ENCODE results near the gene BRS3.

Gene BRS3

DNA sequence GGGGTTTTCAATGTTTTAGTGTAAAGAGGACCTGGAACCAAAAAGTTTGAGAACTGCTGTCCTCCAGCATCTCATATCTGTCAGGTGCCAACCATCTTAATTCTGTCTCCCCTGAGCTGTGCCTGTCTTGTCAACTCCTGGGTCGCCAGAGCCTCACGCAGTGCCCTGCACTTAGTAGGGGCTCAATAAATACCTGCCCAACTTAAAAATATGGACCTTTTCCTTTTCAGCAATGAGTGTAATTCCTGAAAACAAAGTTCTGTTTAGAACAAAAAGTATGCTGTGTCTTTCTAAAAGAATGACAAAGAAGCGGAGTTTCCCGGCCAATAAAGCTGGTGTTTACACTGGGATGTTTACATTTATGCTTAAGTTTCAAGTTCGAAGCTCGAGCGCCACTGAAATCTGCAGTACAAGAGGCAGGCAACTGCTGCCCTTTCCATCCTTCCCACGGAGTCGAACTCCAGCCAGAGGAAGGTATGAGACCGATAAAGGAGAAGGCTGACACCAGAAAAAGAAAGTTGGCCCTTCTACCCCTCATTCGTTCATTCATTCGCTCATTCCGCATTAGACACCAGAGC is 8.5 kb downstream of the BRS3 start:
- no peak for DNase-seq

GRCh38 chrX:136496764-136497555 is 9.2 kb downstream of the BRS3 start:
- DNase-seq = peak; percentile 33

GRCh38 chrX:136497556-136498052 is 9.9 kb downstream of the BRS3 start, which contains the start of gene HTATSF1:
Gene HTATSF1 (plus strand): TSS chrX:136497592. CDS start chrX:136497685, 93 bp downstream.
- no peak for DNase-seq

DNA sequence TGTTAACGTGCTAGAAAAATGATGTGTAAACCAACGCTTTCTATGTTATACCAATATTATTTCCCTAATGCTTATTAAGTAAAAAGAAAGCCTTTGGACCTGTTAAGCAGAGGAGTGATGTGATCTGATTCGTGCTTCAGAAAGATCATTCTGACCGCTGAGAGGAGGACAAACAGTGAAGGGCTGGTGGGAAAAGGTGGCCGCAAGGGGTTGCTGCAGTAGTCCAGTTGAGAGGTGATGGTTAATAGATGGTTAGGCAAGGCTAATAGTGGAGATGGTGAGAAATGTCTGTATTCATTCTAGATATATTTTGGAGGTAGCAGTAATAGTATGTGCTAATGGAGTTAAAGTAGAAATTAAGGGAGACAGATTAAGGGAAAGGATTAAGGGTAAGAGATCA is 31.3 kb downstream of the BRS3 start:
- no peak for DNase-seq

- no peak for DNase-seq
Observed at GRCh38 chrX:136523770-136524169, 36.0 kb downstream of the BRS3 start.

GRCh38 chrX:136525738-136526606 is 38.2 kb downstream of the BRS3 start:
- DNase-seq = no peak

GRCh38 chrX:136528645-136529315 is 41.0 kb downstream of the BRS3 start:
- no peak for DNase-seq

- DNase-seq = no peak
Observed at GRCh38 chrX:136529795-136530194, 42.0 kb downstream of the BRS3 start.

DNA sequence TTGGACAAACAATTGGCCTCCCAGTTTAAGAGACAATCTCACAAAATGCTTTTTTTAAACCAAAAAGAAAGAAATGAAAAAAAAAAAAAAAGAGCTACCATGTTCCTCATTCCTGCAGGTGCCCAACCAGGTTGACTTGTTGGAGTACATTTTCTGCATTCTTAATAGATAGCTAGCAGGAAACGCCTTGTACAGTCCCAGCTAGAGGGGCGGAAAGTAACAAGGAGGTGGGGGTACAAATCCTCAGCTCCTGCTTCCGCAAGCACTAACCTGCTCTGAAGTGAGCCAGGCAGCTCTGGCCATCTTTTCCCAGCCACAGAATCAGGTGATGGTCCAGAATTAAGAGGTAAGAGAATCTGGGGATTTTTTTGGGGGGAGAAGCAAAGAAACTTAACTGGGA is 44.2 kb downstream of the BRS3 start, which contains the start of gene VGLL1:
Gene VGLL1, plus strand, starts transcription at position 265 of the 400 bp plus-strand sequence. CDS start 3,806 bp downstream, outside the sequence.
- no peak for DNase-seq

GRCh38 chrX:136534131-136534530 is 46.4 kb downstream of the BRS3 start:
- DNase-seq = no peak

DNA sequence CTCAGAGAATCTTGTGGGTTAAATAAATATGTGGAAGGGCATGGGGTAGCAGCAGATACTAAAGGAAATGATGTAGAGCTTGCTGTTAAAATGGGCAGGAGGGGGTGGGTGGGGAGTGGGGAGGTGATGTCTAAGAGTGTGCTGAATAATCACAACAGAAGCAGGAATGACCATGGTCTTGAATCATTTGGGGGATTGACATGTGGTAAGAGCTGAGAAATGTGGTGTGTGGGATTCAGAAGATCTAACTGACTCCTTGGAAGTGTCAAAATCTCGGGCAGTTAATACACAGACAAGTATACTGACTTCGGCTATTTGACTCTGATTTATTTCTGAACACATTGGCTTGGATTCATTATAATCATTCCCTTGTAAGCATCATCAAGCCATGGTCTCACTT is 51.1 kb downstream of the BRS3 start:
- DNase-seq = no peak

GRCh38 chrX:136540226-136540625 is 52.5 kb downstream of the BRS3 start:
- no peak for DNase-seq

DNA sequence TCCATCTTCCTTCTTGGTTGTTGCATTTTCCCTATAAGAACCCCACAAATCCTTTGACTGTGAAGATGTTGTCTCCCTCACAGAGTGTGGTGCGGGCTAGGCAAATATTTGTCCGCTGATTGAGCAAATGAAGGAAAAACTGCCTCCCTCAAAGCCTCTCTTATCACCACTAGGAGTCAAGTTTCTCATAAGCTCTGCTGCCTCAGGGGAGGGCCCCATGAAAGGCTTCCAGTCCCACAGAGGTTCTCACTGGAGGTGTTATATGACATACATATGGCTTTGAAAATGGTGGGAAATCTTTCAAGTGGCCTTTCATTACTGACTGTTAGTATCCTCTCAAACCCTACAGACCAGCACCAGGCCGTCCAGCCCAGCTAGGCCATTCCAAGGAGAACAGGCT is 53.5 kb downstream of the BRS3 start:
- no peak for DNase-seq

- no peak for DNase-seq
Observed at GRCh38 chrX:136542281-136542680, 54.5 kb downstream of the BRS3 start.
